Left renal pelvis (tissue), 4 donors: ENCODE measurements around the gene TAF6. TPM values are rescaled to one million over a fixed set of nuclear protein-coding genes. Genes with fewer than 3 reads are reported as not detected.

Experiments used
- DNase-seq, 4 donors: peaks; one replicate each; pipeline ENCODE4 v3.0.0-alpha.2; 2013; ENCODE audit warnings: low read depth in 4 of 4, low spot score in 3 of 4
- polyA plus RNA-seq, 4 donors: library from polyadenylated mRNA; unstranded; fragments of 120-200 nt; gene quantifications; one replicate each; pipeline ENCODE4 v1.2.1, GENCODE V29; 2013; ENCODE audit not compliant: insufficient read length in 4 of 4

Gene TAF6
- polyA plus RNA-seq, 4 donors, result 46.3 to 69.7 (median 59.6) TPM

GRCh38 chr7:100075418-100075817, 43.7 kb downstream of the TAF6 start:
- no peak for DNase-seq

- DNase-seq, result no peak
These were observed 44.3 kb downstream of the TAF6 start for GRCh38 chr7:100074841-100075240.

- DNase-seq, result no peak
These were observed 46.7 kb downstream of the TAF6 start for GRCh38 chr7:100072462-100072861.

- no peak for DNase-seq
These were observed 48.0 kb downstream of the TAF6 start for GRCh38 chr7:100071018-100071723.

GRCh38 chr7:100069991-100070390, 49.2 kb downstream of the TAF6 start:
- DNase-seq, result no peak

- no peak for DNase-seq
These were observed 52.2 kb downstream of the TAF6 start for GRCh38 chr7:100066953-100067352.

GRCh38 chr7:100065452-100066186, 53.5 kb downstream of the TAF6 start:
- no peak for DNase-seq

GRCh38 chr7:100064162-100064561, 55.0 kb downstream of the TAF6 start:
- no peak for DNase-seq

- DNase-seq, result no peak
These were observed 55.8 kb downstream of the TAF6 start for GRCh38 chr7:100063376-100063775.

- no peak for DNase-seq
These were observed 57.5 kb downstream of the TAF6 start for GRCh38 chr7:100061518-100062193.

- DNase-seq, result no peak
These were observed 59.9 kb downstream of the TAF6 start for GRCh38 chr7:100059251-100059739.

Other genes starting within 250 kb of the TAF6 start
- not detected for gene OR2AE1, start 242.3 kb downstream of the TAF6 start, polyA plus RNA-seq
- 10 to 100 TPM; 28.8 to 39.6 (median 35.8) TPM for gene TRIM4, start 199.8 kb downstream of the TAF6 start, polyA plus RNA-seq
- gene GJC3, start 189.7 kb downstream of the TAF6 start, polyA plus RNA-seq, result 1 to 10 TPM in 3 of 4 donors, under 1 TPM in 1; 0.87 to 1.5 (median 1.2) TPM
- gene AZGP1, start 143.3 kb downstream of the TAF6 start, polyA plus RNA-seq, result 10 to 100 TPM in 3 of 4 donors, 1 to 10 TPM in 1; 2.5 to 62.9 (median 43.6) TPM
- 10 to 100 TPM; 47.5 to 62.2 (median 58.1) TPM for gene ZKSCAN1, start 103.8 kb downstream of the TAF6 start, polyA plus RNA-seq
- 10 to 100 TPM; 18.1 to 22.8 (median 20.9) TPM for gene ZSCAN21, start 69.6 kb downstream of the TAF6 start, polyA plus RNA-seq
- gene ZNF3, start 37.6 kb downstream of the TAF6 start, polyA plus RNA-seq, result 10 to 100 TPM; 35.6 to 57.3 (median 54.5) TPM
- 100 to 1,000 TPM; 103 to 137 (median 126) TPM for gene COPS6, start 30.4 kb downstream of the TAF6 start, polyA plus RNA-seq
- gene MCM7, start 18.0 kb downstream of the TAF6 start, polyA plus RNA-seq, result 100 to 1,000 TPM in 3 of 4 donors, 10 to 100 TPM in 1; 94.6 to 165 (median 144) TPM
- 10 to 100 TPM; 26.1 to 39.2 (median 29.8) TPM for gene AP4M1, start 17.7 kb downstream of the TAF6 start, polyA plus RNA-seq
- gene CNPY4, start 276 bp upstream of the TAF6 start, polyA plus RNA-seq, result 10 to 100 TPM; 40.7 to 90.5 (median 45.0) TPM
- gene MBLAC1, start 7.6 kb upstream of the TAF6 start, polyA plus RNA-seq, result 1 to 10 TPM in 3 of 4 donors, under 1 TPM in 1; 0.99 to 2.3 (median 1.6) TPM
- 100 to 1,000 TPM in 1 of 4 donors, 10 to 100 TPM in 3; 79.5 to 129 (median 92.6) TPM for gene LAMTOR4, start 29.6 kb upstream of the TAF6 start, polyA plus RNA-seq
- gene TRAPPC14, start 39.4 kb upstream of the TAF6 start, polyA plus RNA-seq, result 10 to 100 TPM; 14.4 to 32.2 (median 19.1) TPM
- 10 to 100 TPM in 1 of 4 donors, 1 to 10 TPM in 3; 5.8 to 14.2 (median 8.1) TPM for gene GAL3ST4, start 49.3 kb upstream of the TAF6 start, polyA plus RNA-seq
- gene GPC2, start 58.0 kb upstream of the TAF6 start, polyA plus RNA-seq, result 10 to 100 TPM in 1 of 4 donors, 1 to 10 TPM in 3; 6.4 to 18.3 (median 8.8) TPM
- gene STAG3, start 58.6 kb upstream of the TAF6 start, polyA plus RNA-seq, result 10 to 100 TPM; 11.3 to 31.0 (median 17.0) TPM
- 1 to 10 TPM; 3.5 to 8.5 (median 5.2) TPM for gene PVRIG, start 100.6 kb upstream of the TAF6 start, polyA plus RNA-seq
- 1 to 10 TPM; 5.0 to 8.9 (median 6.8) TPM for gene SPDYE3, start 188.3 kb upstream of the TAF6 start, polyA plus RNA-seq
- gene PILRB, start 238.8 kb upstream of the TAF6 start, polyA plus RNA-seq, result 10 to 100 TPM; 21.5 to 61.4 (median 32.0) TPM